ENCODE results near the gene C10orf143.
"Not testable (repeated sequence)": the region's sequence is repeated elsewhere in the genome, so short reads cannot be mapped to it uniquely, and the experiment has no call there.

C10orf143 gene

DNA sequence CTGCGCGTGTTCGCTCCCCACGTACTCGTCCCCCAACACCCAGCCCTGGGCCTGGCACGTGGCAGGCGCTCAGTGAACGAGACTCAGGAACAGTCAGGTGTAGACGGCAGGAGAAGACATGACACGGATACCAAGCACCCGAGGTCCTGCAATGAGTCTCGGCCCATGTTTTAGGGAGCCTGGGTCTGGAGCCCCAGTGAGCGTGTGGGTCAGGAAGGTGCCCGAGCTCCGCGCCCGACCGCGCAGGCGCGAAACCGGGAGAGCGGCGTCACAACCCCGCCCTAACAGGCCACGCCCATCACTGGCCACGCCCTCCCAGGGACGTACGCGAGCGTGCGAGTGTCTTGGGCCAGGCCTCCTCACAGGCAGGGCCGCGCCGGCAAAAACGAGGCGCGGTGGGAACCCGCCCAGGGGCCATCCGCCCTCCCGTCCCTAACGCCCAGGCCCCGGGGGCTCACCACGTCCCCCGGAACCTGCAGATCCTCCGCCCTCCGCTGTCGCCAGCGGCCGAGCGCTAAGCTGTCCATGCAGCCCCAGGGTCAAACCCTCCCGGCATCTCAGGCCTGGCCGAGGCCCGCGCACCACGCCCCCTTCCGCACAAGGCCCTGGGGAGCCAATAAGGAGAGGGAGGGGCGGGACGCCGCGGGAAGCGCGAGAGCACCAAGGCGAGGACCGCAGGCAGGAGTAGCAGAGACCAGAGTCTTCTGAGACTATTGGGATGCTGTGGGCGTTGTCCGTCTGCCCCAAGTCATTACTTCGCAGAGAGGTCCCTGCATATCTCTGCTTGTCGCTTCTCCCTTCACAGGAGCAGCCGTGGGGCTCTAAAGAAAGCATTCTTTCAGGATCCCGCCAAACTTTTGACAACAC is at the start of gene C10orf143:
C10orf143 (minus strand) TSS at position 585 of the 867 bp plus-strand sequence; CDS start at position 527, 58 bp downstream.
- peak; percentile 94 to 96 for DNase-seq (ENCODE audit: low read depth in 2 of 2)

DNA sequence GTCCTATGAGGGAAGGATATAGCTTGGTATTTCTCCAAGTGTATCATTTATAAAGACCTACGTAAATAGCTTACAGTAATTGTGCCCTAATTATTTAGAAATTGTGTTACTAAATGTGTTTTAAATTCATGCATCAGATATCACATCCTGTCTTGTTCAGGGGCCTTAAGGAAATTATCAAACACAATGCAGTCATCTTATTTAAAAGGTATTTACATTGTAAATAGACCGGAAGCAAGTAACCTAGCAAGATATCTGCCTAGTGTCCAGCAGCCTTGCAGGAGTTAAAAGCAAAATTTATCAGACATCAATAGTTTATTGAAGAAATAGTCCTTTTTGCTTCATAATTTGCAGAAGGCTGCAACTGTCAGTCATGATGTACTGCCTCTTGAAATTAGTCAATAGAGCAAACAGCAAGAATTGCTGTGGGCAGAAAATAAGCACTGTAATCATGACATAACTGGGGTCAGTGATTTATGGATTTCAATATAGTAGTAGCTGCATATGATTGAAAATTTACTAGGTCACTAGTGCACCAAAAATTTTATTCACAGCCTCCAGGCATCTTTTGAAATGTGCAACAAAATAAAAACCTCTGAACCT is 48.7 kb upstream of the C10orf143 start:
- no peak for DNase-seq (ENCODE audit: low read depth in 2 of 2)

DNA sequence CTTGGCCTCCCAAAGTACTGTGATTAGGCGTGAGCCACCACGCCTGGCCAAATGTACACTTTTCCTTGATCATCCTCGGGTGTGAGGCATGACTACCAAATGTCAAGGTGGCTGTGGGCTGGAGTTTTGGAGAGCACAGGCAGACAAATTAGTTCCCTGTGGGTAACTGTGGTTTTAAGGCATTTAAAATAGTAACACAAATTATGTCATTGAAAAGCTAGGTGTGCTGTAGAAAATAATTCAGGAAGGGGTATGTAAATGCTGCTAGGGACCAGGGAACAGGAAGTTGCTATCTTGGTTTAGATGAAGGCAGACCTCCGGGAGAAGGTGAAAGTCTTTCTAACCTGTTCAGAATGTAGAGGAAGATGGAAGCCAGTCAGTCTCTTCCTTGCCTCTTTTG is 35.4 kb upstream of the C10orf143 start:
- no peak for DNase-seq (ENCODE audit: low read depth in 2 of 2)

DNA sequence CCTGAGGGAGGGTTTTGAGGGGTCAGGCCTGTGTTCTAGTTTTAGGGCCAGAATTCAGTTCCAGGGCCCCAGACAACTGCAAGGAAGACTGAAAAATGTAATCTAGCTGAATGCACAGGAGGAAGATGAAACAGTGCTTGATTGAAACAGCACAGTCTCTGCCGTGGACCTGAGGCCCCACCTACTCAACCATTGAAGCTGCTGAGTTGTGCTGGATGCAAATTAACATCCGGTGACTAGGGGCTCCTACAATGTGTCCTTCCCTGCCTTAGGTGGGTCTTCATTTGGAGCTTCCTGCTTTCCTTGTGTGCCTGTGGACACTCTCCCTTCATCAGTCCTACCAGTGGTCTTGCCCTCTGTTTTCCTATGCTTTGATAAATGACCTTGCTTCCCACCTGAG is 31.2 kb upstream of the C10orf143 start:
- no peak for DNase-seq (ENCODE audit: low read depth in 2 of 2)

DNA sequence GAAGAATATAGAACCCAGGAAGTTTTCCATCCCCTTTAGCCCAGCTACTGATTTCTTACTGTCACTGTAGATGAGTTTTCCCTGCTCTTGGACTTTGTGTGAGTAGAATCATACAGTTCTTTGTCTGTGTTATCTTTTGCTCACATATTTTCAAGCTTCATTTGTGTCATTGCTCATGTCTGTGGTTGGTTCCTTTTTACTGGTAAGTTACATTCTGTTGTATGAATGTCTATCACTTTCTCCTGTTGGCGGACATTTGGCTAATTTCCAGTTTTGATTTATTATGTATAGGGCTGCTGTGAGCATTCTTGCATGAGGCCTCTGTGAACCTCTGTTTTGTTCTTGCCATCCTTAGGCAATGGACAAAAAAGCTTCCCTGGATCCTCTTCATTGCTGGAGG is 30.8 kb upstream of the C10orf143 start:
- no peak for DNase-seq (ENCODE audit: low read depth in 2 of 2)

DNA sequence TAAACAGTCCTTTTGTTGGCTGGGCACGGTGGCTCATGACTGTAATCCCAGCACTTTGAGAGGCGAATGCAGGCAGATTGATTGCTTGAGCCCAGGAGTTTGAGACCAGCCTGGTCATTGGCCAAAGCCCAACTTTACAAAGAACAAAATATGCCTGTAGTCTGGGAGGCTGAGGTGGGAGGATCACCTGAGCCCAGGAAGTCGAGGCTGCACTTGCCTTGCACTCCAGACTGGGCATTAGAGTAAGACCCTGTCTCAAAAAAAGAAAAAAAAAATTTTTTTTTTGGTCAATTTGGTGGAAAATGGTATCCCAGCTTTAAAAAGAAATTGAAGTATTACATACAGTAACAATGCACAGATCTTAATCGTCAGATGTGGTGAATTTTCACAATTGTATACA is 30.4 kb upstream of the C10orf143 start:
- DNase-seq (ENCODE audit: low read depth in 2 of 2), result no peak

DNA sequence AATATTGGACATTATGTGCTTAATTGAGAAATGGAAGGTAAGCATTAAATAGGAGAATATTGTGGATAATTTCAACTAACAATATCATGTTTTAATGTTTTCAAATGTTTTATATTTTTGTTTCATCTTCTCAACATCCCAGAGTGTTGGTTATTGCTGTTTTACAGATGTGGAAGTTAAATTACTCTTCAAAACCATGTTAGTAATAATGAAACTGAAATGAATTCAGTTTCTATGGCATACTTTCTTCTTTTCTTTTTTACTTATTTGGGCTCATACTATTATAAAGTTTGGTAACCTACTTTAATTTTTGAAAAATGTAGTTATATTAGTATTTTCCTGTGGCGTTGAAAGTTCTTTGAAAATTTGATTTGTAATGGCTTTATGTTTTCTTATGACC is 29.8 kb upstream of the C10orf143 start:
- DNase-seq (ENCODE audit: low read depth in 2 of 2), result no peak

DNA sequence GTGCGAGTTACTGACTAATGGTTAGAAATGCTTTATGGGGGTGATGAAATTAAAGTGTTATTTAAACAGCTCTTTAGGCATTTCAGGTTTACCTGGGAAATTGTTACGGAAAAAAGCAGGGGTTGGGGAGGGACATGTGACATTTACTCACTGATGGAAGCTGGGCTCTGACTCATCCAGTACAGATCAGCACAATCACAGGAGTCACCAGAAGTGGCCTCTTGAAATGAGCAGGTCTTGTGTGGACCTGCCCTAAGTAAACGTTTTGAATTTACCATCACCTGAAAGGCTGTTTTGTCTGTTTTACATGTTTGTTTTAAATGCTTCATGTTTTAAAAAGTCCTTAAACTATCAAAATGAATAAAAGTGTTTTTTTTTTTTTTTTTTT is 27.8 kb upstream of the C10orf143 start:
- DNase-seq (ENCODE audit: low read depth in 2 of 2), result no peak

DNA sequence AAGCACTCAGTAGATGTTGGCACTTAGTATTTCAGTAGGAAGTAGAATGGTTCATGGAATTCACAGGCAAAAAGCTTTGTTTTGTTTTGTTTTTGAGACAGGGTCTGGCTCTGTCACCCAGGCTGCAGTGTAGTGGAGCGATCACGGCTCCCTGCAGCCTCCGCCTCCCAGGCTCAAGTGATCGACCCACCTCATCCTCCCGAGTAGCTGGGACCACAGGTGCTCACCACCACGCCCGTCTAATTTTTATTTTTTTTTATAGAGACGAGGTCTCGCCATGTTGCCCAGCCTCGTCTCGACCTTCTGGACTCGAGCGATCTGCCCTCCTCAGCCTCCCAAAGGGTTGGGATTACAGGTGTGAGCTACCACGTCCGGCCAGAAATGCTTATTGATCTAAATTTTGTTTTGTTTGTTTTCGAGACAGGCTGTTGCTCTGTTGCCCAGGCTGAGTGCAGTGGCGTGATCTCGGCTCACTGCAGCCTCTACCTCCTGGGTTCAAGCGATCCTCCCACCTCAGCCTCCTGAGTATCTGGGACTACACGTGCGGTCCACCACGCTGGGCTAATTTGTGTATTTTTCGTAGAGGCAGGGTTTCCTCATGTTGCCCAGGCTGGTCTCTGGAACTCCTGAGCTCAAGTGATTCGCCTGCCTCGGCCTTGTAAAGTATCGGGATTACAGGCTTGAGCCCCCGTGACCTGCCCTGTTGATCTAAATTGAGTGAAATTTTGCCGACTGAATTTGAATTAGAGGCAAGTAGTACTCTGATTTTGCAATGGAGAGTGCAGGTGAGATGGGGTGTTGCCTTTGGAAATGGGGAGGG is 27.2 kb upstream of the C10orf143 start:
- DNase-seq (ENCODE audit: low read depth in 2 of 2), result no peak

DNA sequence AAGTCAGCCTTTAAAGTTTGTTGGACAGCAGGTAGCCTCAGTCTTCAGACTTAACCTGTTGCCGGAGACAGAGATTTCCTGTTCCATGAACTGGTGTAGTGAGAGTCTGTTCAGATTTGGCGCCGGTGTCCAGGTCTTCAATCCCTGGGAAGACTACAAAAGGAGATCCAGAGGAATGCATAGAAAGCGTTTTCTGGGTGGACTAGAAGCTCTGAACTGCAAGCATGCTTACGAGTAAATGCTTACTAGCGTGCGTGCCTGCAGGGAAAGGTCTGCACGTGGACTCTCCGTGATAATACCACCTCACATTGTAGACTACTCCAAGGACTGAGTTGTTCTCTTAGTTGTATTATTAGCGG is 26.4 kb upstream of the C10orf143 start:
- no peak for DNase-seq (ENCODE audit: low read depth in 2 of 2)

DNA sequence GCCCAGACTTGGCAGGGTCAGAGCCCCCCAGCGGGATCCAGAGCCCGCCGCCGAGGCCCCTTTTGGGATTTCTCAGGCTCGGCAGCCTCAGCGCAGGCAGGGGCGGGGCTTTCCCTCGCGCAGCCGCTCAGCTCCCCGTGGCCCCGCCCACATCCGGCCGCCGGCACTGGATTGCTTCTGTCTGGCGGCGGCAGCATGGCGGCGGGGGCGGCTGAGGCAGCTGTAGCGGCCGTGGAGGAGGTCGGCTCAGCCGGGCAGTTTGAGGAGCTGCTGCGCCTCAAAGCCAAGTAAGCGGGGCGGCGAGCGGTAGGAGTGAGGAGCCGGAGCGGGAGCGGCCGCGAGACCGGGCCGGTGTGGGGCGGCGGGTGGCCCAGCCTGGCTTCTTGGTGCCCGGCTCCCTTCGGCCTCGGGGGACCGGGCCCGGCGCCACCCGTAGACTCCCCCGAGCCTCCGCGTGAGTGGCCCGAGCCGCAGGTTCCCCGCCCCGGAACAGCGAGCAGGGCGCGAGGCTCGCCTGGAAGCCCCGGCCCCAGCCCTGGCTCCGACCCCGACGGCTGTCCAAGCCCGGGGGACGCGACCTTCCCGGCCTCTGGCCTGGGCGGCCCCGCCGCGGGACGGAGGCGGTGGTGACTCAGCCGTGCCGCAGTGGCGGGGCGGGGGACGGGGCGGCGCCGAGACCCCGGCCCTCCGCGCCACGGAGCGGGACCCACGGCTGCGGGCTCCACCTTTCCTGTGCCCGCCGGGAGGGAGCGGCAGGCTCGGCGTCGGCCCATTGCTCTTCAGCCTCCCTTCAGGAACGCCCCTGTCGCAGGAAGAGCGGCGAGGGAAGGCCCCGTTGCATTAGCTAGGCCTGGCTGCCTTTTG is 25.8 kb upstream of the C10orf143 start, which contains the start of gene GLRX3:
GLRX3 (plus strand) TSS at position 166 of the 864 bp plus-strand sequence; CDS start at position 196, 30 bp downstream.
- peak; percentile 81 to 93 for DNase-seq (ENCODE audit: low read depth in 2 of 2)

DNA sequence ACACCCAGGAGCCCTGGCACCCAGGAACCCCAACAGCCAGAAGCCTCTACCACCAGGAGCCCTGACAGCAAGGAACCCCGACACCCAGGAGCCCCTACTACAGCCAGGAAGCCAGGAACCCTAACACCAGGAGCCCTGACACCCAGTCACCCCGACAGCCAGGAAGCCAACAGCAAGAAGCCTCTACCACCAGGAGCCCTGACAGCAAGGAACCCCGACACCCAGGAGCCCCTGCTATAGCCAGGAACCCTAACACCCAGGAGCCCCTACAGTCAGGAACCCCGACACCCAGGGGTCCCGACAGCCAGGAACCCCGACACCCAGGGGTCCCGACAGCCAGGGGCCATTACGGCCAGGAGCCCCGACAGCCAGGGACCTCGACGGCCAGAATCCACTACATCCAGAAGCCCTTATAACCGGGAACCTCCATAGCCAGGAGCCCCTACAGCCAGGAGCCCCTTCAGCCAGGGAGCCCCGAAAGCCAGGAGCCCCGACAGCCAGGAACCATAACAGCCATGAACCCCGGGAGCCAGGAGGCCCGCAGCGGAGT is 25.1 kb upstream of the C10orf143 start:
- DNase-seq (ENCODE audit: low read depth in 2 of 2), result no peak

DNA sequence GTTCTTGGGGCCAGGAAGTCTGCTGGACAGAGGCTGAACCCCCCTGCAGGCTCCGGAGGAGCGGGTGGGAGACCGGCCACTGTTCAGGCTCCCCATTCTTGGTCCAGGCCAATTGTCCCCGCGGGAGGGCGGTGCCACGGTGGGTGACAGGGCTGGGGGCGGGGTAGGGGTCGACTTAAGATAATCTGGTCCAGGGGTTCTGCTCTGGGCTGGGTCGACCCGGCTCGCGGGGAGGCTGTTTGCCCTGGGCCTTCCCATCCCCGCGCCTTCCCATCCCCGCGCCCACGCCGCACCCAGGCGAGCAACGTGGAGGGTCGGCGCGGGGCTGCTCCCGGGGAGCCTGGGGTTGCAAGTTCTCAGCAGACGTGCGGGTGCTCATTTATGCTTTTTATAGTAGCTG is 18.3 kb upstream of the C10orf143 start:
- no peak for DNase-seq (ENCODE audit: low read depth in 2 of 2)

DNA sequence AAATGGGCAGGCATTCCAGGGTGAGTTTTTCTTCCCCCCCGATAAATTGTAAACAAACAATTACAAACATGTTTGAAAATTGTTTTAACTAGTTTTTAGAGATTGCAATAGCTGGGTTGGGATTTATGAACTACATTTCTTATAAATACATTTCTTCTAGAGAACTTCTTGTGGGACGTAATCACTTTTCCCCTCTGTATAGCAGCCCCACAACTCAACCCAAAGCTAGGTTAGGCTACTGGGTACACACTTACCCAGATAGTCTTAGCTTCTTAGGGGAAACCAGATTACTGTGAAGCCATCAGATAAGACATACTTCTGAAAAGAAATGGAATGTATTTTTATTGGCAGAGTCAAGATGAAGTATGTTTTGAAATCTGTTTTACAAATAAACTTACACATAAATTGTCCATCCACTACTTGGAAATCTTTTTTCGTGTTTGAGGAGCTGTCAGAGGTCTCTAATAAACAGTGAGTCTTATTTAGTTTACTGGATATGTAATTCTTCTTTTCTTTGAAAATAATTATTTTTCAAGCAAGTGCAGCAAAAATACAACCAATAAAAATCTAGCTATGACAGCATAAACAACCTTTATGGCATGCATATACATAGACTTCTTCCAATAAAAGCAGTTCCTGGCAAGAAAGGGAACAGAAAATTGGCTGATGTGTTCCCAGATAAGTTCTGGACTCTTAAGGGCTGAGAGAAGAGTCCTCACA is 17.6 kb upstream of the C10orf143 start:
- no peak for DNase-seq (ENCODE audit: low read depth in 2 of 2)

DNA sequence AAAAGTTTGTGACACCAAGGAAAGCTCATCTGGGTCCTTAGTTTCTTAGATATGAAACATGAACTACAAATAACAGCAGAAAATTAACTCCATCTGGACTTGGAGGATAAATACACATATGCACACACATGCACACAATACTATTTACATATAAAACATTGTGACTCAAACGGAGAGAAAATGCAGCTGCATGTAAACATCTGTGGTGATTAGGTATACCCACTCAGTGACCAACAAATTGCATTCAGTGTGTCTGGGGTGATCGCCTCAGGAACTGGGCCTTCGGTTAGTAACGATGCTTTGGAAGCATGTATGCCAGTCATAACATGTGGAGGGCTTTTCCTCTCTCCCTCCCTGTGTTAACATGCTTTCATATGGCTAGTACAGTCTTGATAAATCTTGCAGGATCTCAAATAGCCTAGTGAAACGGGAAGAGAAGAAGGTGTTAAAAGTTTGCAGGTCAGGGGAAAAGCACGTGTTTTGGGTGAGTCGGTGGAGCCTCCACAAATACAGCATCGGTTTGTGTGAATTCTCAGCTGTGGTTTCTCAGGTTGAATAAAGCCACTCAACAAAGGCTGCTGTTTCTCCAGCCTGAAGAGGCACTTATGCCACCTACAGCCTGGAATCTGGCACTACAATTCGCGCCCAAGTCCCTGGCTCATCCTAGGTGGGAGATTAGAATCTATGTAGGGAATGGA is 16.9 kb upstream of the C10orf143 start:
- DNase-seq (ENCODE audit: low read depth in 2 of 2), result no peak

DNA sequence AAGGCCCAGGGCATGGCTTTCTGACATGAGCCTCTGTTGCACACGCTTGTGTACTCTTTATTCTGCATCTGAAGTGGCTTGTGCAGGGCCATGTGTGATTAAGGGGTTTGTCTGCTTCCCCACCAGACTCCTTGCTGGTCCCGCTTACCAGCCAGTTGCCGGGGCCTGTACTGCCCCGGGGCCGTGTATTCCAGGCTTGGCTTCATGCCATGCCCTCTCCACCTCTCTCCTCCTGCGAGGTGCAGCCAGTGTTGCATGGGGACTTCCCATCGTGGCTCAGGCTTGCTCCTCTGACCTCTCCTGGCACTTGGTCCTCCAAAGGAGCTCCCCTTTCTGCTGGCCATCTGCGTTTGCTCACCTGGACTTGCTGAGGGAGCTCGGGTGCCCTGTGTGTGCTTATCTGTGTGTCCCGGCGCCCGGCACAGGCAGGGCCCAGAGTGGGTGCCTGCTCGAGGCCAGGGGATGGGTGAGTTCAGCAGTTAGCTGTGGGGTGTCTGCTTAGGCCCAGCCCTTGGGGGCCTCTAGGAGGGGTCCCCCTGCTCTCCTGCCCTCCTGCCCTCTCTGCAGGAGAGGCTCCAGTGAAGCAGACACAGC is 11.0 kb upstream of the C10orf143 start:
- DNase-seq (ENCODE audit: low read depth in 2 of 2), result no peak

DNA sequence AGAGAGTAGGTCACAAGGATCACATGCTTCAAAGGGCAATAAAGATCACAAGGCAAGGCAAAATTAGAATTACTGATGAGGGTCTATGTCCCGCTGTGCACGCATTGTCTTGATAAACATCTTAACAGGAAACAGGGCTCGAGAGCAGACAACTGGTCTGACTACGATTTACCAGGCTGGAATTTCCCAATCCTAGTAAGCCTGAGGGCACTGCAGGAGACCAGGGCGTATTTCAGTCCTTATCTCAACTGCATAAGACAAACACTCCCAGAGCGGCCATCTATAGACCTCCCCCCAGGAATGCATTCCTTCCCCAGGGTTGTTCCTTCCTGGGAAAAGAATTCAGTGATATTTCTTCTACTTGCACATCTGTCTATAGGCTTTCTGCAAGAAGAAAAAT is 6.9 kb upstream of the C10orf143 start:
- not testable (repeated sequence) for DNase-seq (ENCODE audit: low read depth in 2 of 2)

DNA sequence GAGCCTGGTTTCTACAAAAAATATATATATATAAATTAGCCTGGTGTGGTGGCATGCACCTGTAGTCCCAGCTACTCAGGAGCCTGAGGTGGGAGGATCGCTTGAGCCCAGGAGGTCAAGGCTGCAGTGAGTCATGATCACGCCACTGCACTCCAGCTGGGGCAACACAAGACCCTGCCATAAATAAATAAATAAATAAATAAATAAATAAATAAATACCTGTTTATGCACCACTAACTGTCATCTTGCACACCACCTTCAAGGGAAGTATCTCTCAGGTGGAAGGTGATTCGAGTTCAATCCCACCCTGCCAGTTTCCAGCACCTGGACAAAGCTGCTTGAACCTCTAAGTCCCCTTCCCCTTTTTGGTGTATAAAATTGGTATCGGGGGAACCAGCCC is 6.3 kb upstream of the C10orf143 start:
- DNase-seq (ENCODE audit: low read depth in 2 of 2), result not testable (repeated sequence)

DNA sequence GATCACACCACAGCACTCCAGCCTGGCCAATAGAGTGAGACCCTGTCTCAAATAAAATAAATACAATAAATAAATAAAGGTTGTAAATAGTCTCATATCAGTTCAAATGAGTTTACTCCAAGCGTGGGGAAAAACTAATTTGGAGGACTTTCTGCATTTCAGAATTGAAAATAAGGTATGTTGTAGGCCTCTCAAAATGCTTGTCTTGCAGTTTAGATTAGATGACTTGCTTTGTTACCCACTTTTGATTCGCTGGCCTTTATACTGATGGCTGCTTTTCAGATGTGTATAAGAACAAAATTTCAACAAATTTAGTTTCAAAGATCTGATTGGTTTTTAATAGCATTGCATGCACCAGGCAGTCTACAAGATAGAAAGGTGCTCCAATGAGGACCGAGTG is 2.2 kb upstream of the C10orf143 start:
- DNase-seq (ENCODE audit: low read depth in 2 of 2), result no peak

DNA sequence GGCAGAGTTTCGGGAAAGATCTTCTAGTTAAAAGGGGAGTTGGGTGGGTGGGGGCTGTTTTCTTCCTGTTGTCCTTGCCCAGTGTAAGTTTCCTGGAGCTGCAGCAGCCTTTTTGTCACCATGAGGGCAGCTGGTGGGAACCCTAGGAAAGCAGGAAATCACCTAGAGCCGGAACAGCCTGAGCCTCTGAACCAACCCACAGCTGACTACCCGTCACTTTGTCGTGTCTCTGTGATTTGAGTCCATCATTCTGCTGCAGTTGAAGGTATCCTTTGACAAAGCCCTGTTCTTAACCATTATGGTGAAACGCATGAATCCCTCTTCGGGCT is 1.2 kb upstream of the C10orf143 start:
- DNase-seq (ENCODE audit: low read depth in 2 of 2), result no peak

Measured in stimulated activated CD8-positive, alpha-beta memory T cell treated with anti-CD3 and anti-CD28 coated beads, Interleukin-2, amount 100 ng/mL, for 48 hours (primary cell).